Measurements from ENCODE around the gene C7.
"Not testable (repeated sequence)": the region's sequence is repeated elsewhere in the genome, so short reads cannot be mapped to it uniquely, and the experiment has no call there.

The C7 gene

DNA sequence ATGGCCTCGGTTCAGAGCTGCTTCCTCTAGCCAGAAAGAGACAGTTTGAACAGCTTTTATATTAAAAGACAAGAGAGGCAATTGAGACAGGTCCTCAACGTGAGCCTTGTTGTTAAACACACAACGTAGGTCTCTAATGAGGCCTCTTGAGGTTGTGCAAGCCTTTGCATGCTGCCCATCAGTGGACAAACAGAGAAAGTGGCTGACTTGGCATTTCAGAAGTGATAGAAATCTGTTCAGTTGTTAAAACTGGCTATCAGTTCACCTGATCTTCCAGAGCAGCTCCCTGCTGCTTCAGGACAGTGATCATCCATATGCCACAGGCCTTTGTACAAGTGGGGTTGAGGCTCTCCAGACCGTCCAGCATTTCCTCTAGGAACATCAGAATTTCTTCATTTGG is 103.0 kb downstream of the C7 start:
- DNase-seq (ENCODE audit: low spot score): no peak
- no peak for TF ChIP-seq CTCF (IDR thresholded peaks at IDR 0.05; ENCODE audit: borderline replicate concordance, control extremely low read depth, extremely low read depth, insufficient read depth, missing control alignments)
- in situ Hi-C loops (cut with MboI; ENCODE audit: low sequenced_read_pairs, unreplicated experiment): no loop called here

GRCh38 chr5:41022600-41022999 is 113.3 kb downstream of the C7 start:
- in situ Hi-C loops (cut with MboI; ENCODE audit: low sequenced_read_pairs, unreplicated experiment): not testable (repeated sequence)

More at GRCh38 chr5:41022600-41022999, 113.3 kb downstream of the C7 start:
- DNase-seq (ENCODE audit: low spot score): not testable (repeated sequence)

Data from GM13976 (cell line).